B cell (primary cell): ENCODE data around the gene SCRN1. TPM values are rescaled to one million over a fixed set of nuclear protein-coding genes. Genes with fewer than 3 reads are reported as not detected.

Source experiments
- ATAC-seq: fragments of 200-7000 bp; cut with Tn5 transposase; one replicate; pipeline ENCODE4 v1.10.0; 2021; ENCODE audit warnings: low read depth, mild to moderate bottlenecking, moderate number of reproducible peaks, moderate library complexity
- CTCF ChIA-PET: fragments of 350-600 bp; sonication (Branson Sonifier 250); formaldehyde crosslinking; loops from one replicate; lab custom pipeline; 2021; ENCODE audit warnings: antibody characterized with exemption, inconsistent platforms; lab: Charles Lee
- POLR2A ChIA-PET: fragments of 350-600 bp; sonication (Branson Sonifier 250); formaldehyde crosslinking; loops from one replicate; lab custom pipeline; 2021; ENCODE audit warnings: antibody characterized with exemption; lab: Charles Lee
- DNase-seq: peaks from one replicate; pipeline ENCODE4 v3.0.0; 2013
- H2AFZ ChIP-seq: 2 replicates; pipeline ENCODE4 v1.6.1; 2012; ENCODE audit warnings: mild to moderate bottlenecking, low read depth, low read length; ENCODE audit not compliant: insufficient read depth, poor library complexity, severe bottlenecking
- H3K27ac ChIP-seq, 2 donors: 1 replicate in 1 of 2; 2 replicates in 1 of 2; pipeline ENCODE4 v1.5.1; 2012 to 2013; ENCODE audit warnings: low read length in 2 of 2, mild to moderate bottlenecking in 2 of 2, moderate library complexity in 1 of 2
- H3K27me3 ChIP-seq, 4 experiments: fragments of 200-600 bp in 1 of 4; sonication (generic) in 1 of 4; replicated peaks in 1 of 4; 1 replicate in 2 of 4; 2 replicates in 2 of 4; pipeline versions ENCODE4 v1.6.1 to v1.7.0; 2013 to 2016; ENCODE audit warnings: low read length in 3 of 4, mild to moderate bottlenecking in 2 of 4, mixed read lengths in 1 of 4, moderate library complexity in 1 of 4; ENCODE audit not compliant: insufficient read depth in 4 of 4, control insufficient read depth in 3 of 4; ENCODE audit errors: control extremely low read depth in 1 of 4
- H3K36me3 ChIP-seq, 2 experiments: replicated peaks in 1 of 2; 1 replicate in 1 of 2; 2 replicates in 1 of 2; pipeline versions ENCODE4 v1.6.1 to v1.7.1; 2013; ENCODE audit warnings: low read length in 1 of 2; ENCODE audit not compliant: insufficient read depth in 2 of 2, control insufficient read depth in 1 of 2; ENCODE audit errors: control extremely low read depth in 1 of 2, extremely low read depth in 1 of 2
- H3K4me1 ChIP-seq, 2 donors: fragments of 200-600 bp in 1 of 2; sonication (generic) in 1 of 2; 1 replicate in 1 of 2; 2 replicates in 1 of 2; pipeline versions ENCODE4 v1.5.1 to v1.6.1; 2013 to 2017; ENCODE audit warnings: low read length in 2 of 2; ENCODE audit not compliant: control insufficient read depth in 2 of 2, insufficient read depth in 2 of 2
- H3K4me2 ChIP-seq: replicated peaks from 2 replicates; pipeline ENCODE3; 2012; ENCODE audit warnings: mild to moderate bottlenecking, low read depth, low read length; ENCODE audit not compliant: poor library complexity, severe bottlenecking
- H3K4me3 ChIP-seq, 5 experiments: fragments of 200-600 bp in 1 of 5; sonication (generic) in 1 of 5; 1 replicate in 3 of 5; 2 replicates in 2 of 5; pipeline versions ENCODE4 v1.5.1 to v1.7.0; 2011 to 2016; ENCODE audit warnings: low read length in 4 of 5, mild to moderate bottlenecking in 4 of 5, low read depth in 2 of 5, control low read depth in 1 of 5, moderate library complexity in 1 of 5; ENCODE audit not compliant: insufficient read depth in 1 of 5; ENCODE audit errors: control extremely low read depth in 1 of 5, extremely low read depth in 1 of 5
- H3K79me2 ChIP-seq: fragments of 200-600 bp; sonication (generic); one replicate; pipeline ENCODE4 v1.6.0; 2016; ENCODE audit warnings: low read length; ENCODE audit not compliant: control insufficient read depth, insufficient read depth
- H3K9ac ChIP-seq: fragments of 200-600 bp; sonication (generic); 2 replicates; pipeline ENCODE4 v1.6.1; 2017; ENCODE audit warnings: mild to moderate bottlenecking, low read length, moderate library complexity
- H3K9me3 ChIP-seq, 3 donors: one replicate each; pipeline versions ENCODE4 v1.6.1 to v1.7.1; 2013; ENCODE audit warnings: low read length in 2 of 3; ENCODE audit not compliant: control insufficient read depth in 2 of 3, insufficient read depth in 1 of 3; ENCODE audit errors: control extremely low read depth in 1 of 3
- H4K20me1 ChIP-seq: 2 replicates; pipeline ENCODE4 v1.6.0; 2012; ENCODE audit warnings: mild to moderate bottlenecking, low read length; ENCODE audit not compliant: insufficient read depth, control insufficient read depth, poor library complexity, severe bottlenecking
- H3K27ac Mint-ChIP-seq: one replicate; pipeline ENCODE4 v1.8.0; 2021; ENCODE audit warnings: mixed read lengths
- H3K27me3 Mint-ChIP-seq: one replicate; pipeline ENCODE4 v1.8.0; 2021; ENCODE audit warnings: mixed read lengths
- H3K4me1 Mint-ChIP-seq: one replicate; pipeline ENCODE4 v1.8.0; 2021; ENCODE audit warnings: mixed read lengths
- H3K4me3 Mint-ChIP-seq: one replicate; pipeline ENCODE4 v1.8.0; 2021; ENCODE audit warnings: mixed read lengths
- H3K9me3 Mint-ChIP-seq: one replicate; pipeline ENCODE4 v1.8.0; 2022; ENCODE audit warnings: mixed read lengths; ENCODE audit not compliant: insufficient read depth
- CTCF ChIP-seq: fragments of 200-600 bp; IDR thresholded peaks from one replicate; pipeline ENCODE4 v1.8.0; 2022; ENCODE audit warnings: antibody characterized with exemption, mild to moderate bottlenecking
- EZH2 ChIP-seq: IDR thresholded peaks from 2 replicates; pipeline ENCODE4 v1.6.1; 2012; ENCODE audit warnings: borderline replicate concordance, low read depth, mild to moderate bottlenecking, moderate library complexity, low read length; ENCODE audit not compliant: insufficient read depth, poor library complexity, severe bottlenecking
- WGBS: methylation state at CpG from one replicate; pipeline ENCODE4 v1.1.5; 2013; ENCODE audit warnings: missing lambda C conversion rate; ENCODE audit not compliant: insufficient coverage; 5-methylcytosine and 5-hydroxymethylcytosine counted together
- intact Hi-C: fragments of 100-400 bp; cut with micrococcal nuclease; formaldehyde crosslinking; loops from one replicate; pipeline ENCODE4 v1.10.0; 2022
- polyA plus RNA-seq: library from polyadenylated mRNA; depleted of rRNA; stranded (reverse); fragments of >200 nt; gene quantifications from 2 replicates; pipeline ENCODE4 v1.2.3, GENCODE V29; 2012
- total RNA-seq, 2 donors: library from RNA; stranded (reverse); fragments of 120-200 nt in 1 of 2; gene quantifications; 1 replicate in 1 of 2; 2 replicates in 1 of 2; pipeline versions ENCODE4 v1.2.3 to v1.2.4, GENCODE V29; 2013 to 2022

The SCRN1 gene
- total and polyA plus RNA-seq, 2 donors (not counting 1 experiment from before 2014, with no cell fraction given): 16.6 to 66.6 TPM

DNA sequence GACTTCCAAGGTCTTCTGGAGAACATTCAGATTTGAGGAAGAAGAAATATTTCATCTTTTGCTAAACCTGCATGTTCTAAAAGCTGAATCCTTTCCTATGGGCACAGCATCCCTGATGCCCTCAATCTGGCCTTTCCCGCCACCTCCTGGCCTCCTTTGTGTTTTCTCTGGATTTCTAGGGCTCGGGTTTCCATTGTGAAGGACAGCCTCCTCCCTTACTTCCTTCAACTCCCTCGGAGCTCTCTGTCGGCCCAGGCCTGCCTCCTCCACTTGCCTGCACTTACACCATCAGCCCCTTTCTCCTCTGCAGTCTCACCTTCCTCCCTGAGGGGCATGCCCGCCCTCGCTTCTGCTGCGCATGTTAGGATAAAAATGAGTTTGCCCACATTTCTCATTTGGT is 107.9 kb downstream of the SCRN1 start:
- Histone ChIP-seq H3K4me3 (no peak overlapping the region), H2AFZ (no peak overlapping the region), H3K79me2 (no peaks in the 10 kb centered on the region), H3K9me3 (no peaks in the 10 kb centered on the region), H3K4me1 (peaks cover 0 to 6% of the 10 kb centered on the region in 2 donors), H4K20me1 (no peaks in the 10 kb centered on the region), H3K36me3 (no peaks in the 10 kb centered on the region), H3K27me3 (peaks cover 0 to 8% (median 3%) of the 10 kb centered on the region in 4 experiments), H3K4me2 (no peak overlapping the region), H3K27ac (no peak overlapping the region), H3K9ac (no peak overlapping the region)
- POLR2A ChIA-PET: no interaction called here
- ATAC-seq (no peak), DNase-seq (no peak)
- WGBS: 86% methylated on average over 2 of the region's 7 CpGs
- no peak overlapping the region for H3K27ac Mint-ChIP-seq
- TF ChIP-seq EZH2: no peak
- no peak for TF ChIP-seq CTCF
- H3K27me3 Mint-ChIP-seq: peaks cover 25% of the 10 kb centered on the region
- CTCF ChIA-PET: interaction anchor here (1.2 to 5.9 kb wide), 2 partner anchors 181 to 682 kb away, joined by 4 to 128 read pairs; no protein-coding TSS in a partner anchor
- H3K9me3 Mint-ChIP-seq: no peaks in the 10 kb centered on the region
- H3K4me1 Mint-ChIP-seq: peaks cover 9% of the 10 kb centered on the region
- H3K4me3 Mint-ChIP-seq: no peak overlapping the region
- intact Hi-C loops: no loop called here

DNA sequence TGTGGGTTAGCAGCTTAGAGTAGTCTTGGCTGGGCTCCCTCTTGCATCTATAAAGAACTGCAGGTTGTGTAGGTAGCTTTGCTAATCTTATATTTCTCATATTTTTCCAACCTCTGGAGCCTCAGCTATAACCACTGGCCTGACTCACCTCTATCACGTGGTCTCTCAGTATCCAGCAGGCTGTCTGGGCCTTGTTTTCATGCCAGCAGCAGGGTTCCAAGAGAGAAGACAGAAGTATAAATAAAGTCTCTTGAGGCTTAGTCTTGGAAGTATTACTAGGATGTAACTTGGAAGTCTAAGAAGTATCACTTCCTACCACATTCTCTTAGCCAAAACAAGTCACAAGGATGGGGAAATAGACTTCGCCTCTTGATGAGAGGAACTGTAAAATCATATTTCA is 110.0 kb downstream of the SCRN1 start:
- no peak overlapping the region for H3K27ac Mint-ChIP-seq
- H3K9ac ChIP-seq: no peak overlapping the region
- no peak for TF ChIP-seq EZH2
- TF ChIP-seq CTCF: no peak
- intact Hi-C loops: no loop called here
- DNase-seq (no peak), ATAC-seq (no peak)
- no peak overlapping the region for H3K4me2 ChIP-seq
- H3K27ac ChIP-seq: no peak overlapping the region
- 83% methylated on average over 1 of the region's 2 CpGs for whole genome bisulfite sequencing
- peaks cover 0 to 6% of the 10 kb centered on the region in 2 donors for H3K4me1 ChIP-seq
- H3K36me3 ChIP-seq: no peaks in the 10 kb centered on the region
- ChIA-PET CTCF (interaction anchor here (0.6 to 5.9 kb wide), 6 partner anchors 27 to 685 kb away, joined by 3 to 128 read pairs (median 21); no protein-coding TSS in a partner anchor), POLR2A (no interaction called here)
- H3K4me1 Mint-ChIP-seq: peaks cover 5% of the 10 kb centered on the region
- H3K9me3 ChIP-seq: no peaks in the 10 kb centered on the region
- H3K79me2 ChIP-seq: no peaks in the 10 kb centered on the region
- no peaks in the 10 kb centered on the region for H4K20me1 ChIP-seq
- H3K4me3 ChIP-seq: no peak overlapping the region
- no peaks in the 10 kb centered on the region for H3K9me3 Mint-ChIP-seq
- H3K27me3 ChIP-seq: peaks cover 0 to 8% (median 3%) of the 10 kb centered on the region in 4 experiments
- no peak overlapping the region for H2AFZ ChIP-seq
- H3K27me3 Mint-ChIP-seq: peaks cover 25% of the 10 kb centered on the region
- H3K4me3 Mint-ChIP-seq: no peak overlapping the region
